Stimulated activated CD8-positive, alpha-beta memory T cell treated with anti-CD3 and anti-CD28 coated beads, Interleukin-2, amount 100 ng/mL, for 48 hours (primary cell): Measurements from ENCODE around the gene FBRSL1.

Experiments
- DNase-seq, 2 donors: peaks; one replicate each; pipeline ENCODE4 v3.0.0-alpha.2; 2020; ENCODE audit warnings: low read depth in 2 of 2

The FBRSL1 gene

DNA sequence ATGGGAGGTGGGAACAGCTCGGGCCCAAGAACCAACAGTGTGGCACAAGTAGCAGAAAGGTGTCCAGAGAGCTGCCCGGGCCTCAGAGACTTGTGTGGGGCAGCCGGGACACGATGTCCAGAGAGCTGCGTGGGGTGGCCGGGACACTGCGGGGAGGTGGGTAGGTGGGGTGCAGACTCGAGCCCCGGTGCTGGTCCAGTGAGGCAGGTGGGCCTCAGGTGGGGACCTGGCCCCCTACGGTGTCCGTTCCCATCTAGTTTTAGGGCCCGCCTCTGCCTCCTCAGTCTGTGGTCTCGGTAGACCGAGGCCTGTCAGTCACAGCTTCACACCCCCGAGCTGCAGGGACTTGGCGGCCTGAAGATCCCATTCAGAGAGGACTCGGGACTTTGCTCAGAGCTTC lies 6.3 kb upstream of the FBRSL1 start:
- no peak for DNase-seq

GRCh38 chr12:132484183-132484890 lies 5.6 kb upstream of the FBRSL1 start:
- DNase-seq: no peak

DNA sequence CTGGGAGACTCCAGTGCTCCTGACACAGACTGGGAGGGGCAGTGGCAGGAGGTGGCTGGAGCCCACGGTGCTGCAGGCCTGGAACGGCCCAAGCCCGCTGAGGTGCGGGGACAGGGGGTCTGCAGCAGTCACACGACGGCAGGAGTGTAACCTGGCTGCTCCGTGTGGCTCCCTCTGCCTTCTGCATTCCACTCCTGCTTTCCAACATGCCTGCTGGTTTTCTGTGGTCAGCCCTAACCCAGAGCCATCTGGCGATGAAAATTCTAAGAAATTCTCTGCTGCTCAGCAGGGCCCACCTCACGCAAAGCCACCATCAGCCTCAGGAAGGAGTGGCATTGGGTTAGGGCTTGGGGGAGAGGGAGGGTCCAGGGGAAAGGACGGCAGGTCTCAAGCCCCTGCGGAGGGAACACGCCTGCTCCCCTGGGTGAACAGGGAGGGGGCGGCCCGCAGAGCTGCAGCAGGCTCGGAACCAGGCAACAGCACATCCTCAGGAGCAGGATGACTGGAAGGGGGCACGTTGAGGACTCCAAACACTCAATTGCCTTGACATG lies 5.0 kb upstream of the FBRSL1 start:
- no peak for DNase-seq

- DNase-seq: no peak
Measured at GRCh38 chr12:132485619-132486018, 4.3 kb upstream of the FBRSL1 start.

- DNase-seq: no peak
Measured at GRCh38 chr12:132486168-132486567, 3.8 kb upstream of the FBRSL1 start.

- no peak for DNase-seq
Measured at GRCh38 chr12:132486576-132486975, 3.4 kb upstream of the FBRSL1 start.

DNA sequence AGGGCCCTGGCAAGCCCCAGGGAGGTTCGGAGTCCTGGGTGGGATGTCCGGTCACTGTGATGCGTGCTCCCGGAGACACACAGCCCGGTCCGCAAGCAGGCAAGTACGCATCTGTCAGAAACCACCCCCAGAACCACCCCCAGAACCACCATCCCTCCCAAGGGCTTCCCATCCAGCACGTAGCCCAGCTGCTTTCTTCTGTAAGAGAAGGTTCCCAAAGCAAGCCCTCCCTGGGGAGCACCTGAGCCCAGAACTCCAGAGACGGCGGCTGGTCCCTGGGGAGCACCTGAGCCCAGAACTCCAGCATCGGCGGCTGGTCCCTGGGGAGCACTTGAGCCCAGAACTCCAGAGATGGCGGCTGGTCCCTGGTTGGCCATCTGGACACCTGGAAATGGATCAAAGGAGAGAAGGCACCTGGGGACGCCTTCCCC lies 2.6 kb upstream of the FBRSL1 start:
- DNase-seq: no peak

DNA sequence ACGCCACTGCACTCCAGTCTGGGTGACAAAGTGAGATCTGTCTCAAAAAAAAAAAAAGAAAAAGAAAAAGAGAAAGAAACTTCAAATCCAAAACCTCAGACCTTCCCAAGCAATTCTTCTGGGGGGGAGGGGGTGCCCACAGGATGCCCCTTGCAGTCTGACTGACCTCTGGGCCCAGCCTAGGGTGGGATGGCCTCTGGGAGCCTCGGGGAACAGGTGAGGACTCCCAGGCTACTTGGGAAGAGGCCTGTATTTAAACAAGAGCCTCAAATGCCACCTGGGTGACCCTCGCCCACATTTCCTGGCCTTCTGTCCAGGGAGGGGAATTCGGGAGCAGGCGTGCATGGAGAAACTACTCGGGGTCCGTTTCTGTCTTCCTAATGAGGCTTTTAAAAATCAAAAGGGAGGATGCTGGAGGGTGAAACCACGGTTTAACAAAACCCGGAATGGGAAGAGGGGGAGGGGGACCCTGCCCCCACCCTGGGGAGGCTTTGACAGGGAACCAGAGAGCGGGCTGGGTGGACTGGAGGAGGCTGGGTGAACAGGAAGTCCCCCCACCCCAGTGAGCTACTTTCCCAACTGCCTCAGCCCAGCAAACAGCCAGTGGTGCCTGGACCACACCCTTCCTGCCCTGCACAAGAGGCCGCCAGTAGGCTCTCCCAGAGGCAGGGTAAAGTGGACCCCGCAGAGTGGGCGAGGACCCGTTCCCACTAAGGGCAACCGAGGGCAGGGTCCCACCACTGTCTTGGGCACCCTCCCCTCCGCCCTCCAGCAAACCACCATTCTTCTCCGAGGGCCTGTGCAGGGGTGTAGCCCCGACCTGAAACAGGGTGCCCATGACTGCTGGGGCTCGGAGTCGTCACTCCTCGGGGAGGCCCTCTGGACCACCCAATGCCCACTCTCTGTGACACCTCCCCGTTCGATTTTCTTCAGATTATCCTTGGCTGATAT lies 1.5 kb upstream of the FBRSL1 start:
- no peak for DNase-seq

DNA sequence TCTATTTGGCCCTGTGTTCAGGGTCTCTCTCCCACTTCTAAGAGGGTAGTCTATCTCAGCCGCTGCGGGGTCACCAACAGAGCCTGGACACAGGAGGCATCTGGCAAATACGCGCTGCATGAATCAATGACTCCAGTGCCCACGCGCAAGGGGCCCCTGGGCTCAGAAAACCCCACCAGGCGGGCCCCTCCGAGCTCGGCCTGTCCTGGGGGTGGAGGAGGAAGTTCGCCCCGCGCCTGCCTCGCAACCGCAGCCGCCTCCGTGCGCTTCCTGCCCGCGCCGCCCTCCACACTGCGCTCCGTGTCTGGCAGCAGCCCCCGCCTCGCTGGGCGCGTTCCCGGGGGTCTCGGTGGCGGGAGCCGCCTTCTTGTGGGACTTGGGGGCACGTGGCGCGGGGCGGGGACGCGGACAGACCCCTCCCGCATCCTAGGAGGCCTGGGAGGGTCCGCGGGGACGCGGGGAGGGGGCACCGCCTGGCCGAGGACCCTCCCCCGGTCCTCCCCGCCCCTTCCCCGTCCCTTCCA lies 811 bp upstream of the FBRSL1 start:
- DNase-seq: peak; percentile 36 to 55

GRCh38 chr12:132490422-132491137 lies 629 bp downstream of the FBRSL1 start:
- DNase-seq: no peak

GRCh38 chr12:132491138-132491663 lies 1.2 kb downstream of the FBRSL1 start:
- DNase-seq: no peak

- no peak for DNase-seq
Measured at GRCh38 chr12:132491761-132492378, 1.9 kb downstream of the FBRSL1 start.

GRCh38 chr12:132492522-132492921 lies 2.6 kb downstream of the FBRSL1 start:
- no peak for DNase-seq

DNA sequence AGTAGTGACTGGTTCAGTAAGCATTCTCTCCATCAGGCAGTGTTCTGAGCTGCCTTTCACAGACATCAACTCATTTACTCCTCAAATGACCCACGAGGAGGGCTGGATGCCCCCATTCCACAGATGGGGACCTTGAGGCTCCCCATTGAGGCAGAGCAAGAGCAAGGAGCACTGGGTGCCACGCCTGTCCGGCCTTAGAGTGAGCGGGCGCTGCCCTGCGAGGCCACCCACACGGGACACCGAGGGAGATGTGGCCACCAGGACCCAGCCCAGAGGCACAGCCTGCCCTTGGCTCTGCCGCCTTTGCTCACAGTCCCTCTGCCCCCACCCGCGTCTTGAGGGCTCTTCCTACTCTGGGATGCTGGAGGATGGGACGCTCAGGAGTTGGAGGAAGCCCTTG lies 3.0 kb downstream of the FBRSL1 start:
- no peak for DNase-seq

- no peak for DNase-seq
Measured at GRCh38 chr12:132493482-132494178, 3.7 kb downstream of the FBRSL1 start.

GRCh38 chr12:132494294-132495164 lies 4.6 kb downstream of the FBRSL1 start:
- no peak for DNase-seq

DNA sequence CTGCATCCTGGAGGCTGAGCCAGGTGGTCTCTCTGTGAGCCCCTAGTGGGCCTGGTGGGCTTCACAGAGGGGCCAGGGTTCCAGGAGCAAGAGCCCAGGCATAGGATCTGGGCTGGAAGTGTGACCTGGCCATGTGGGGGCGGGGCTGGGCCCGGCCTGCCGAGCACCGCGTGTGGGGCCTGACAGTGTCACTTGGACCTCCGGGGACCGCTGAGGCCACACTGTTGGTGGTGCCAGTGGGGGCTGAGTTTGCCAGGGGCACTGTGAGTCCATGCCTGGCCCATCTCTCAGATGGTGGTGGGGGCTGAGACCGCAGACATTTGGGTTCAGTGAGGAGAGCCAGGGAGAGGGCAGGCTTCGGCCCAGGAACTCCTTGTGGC lies 5.2 kb downstream of the FBRSL1 start:
- no peak for DNase-seq

GRCh38 chr12:132495629-132496357 lies 5.8 kb downstream of the FBRSL1 start:
- DNase-seq: no peak

DNA sequence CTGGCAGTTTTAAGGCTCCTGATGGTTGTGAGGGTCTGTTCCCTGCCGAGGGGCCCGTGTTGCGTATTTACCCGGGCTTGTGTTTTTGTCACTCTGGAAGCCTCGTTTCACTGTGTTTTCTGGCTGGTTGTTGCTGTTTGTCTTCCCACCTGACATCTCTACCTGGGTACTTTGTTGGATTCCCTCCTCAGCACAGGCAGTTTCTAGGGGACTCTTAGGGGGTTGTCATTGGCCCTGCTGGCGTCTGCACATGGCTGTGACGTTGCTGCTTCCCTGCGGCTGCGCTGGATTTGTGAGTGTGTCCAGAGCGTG lies 6.4 kb downstream of the FBRSL1 start:
- DNase-seq: no peak
